Measurements from ENCODE around the gene SSR3.
A peak's percentile ranks its signal among the peaks of the same experiment; 100 is the strongest.

The SSR3 gene

DNA sequence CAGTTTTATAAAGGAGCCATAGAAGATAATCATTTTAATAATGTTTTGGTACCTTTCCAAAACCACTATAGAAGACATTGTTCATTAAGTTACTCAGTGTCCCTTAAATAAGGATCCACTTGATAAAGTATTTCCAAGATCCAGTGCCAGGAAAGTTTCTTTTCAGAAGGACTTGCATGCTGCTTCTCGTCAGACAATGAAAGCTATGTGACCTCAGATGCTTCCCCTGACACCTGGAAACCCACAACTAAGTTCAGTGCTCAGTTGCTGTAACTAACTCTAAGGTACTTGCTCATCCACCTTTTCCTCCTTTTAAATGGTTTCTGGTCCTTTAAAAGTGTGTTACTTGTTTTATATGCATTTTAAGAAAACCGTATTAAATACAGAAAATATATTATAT, 7.3 kb downstream of the SSR3 start:
- peaks cover 26% of the 10 kb centered on the region for H3K4me1 Mint-ChIP-seq
- no peaks in the 10 kb centered on the region for H3K9me3 Mint-ChIP-seq
- H3K27me3 Mint-ChIP-seq (ENCODE audit: low read depth, poor library complexity) = no peaks in the 10 kb centered on the region
- H3K36me3 Mint-ChIP-seq (ENCODE audit: low read depth) = peaks cover 74% of the 10 kb centered on the region
- no peak overlapping the region for H3K4me3 Mint-ChIP-seq
- no peak for DNase-seq
- peak overlapping the region; percentile 41 for H3K27ac Mint-ChIP-seq
- TF ChIP-seq, protein P1, sequence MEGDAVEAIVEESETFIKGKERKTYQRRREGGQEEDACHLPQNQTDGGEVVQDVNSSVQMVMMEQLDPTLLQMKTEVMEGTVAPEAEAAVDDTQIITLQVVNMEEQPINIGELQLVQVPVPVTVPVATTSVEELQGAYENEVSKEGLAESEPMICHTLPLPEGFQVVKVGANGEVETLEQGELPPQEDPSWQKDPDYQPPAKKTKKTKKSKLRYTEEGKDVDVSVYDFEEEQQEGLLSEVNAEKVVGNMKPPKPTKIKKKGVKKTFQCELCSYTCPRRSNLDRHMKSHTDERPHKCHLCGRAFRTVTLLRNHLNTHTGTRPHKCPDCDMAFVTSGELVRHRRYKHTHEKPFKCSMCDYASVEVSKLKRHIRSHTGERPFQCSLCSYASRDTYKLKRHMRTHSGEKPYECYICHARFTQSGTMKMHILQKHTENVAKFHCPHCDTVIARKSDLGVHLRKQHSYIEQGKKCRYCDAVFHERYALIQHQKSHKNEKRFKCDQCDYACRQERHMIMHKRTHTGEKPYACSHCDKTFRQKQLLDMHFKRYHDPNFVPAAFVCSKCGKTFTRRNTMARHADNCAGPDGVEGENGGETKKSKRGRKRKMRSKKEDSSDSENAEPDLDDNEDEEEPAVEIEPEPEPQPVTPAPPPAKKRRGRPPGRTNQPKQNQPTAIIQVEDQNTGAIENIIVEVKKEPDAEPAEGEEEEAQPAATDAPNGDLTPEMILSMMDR (IDR thresholded peaks at IDR 0.05) = no peak

DNA sequence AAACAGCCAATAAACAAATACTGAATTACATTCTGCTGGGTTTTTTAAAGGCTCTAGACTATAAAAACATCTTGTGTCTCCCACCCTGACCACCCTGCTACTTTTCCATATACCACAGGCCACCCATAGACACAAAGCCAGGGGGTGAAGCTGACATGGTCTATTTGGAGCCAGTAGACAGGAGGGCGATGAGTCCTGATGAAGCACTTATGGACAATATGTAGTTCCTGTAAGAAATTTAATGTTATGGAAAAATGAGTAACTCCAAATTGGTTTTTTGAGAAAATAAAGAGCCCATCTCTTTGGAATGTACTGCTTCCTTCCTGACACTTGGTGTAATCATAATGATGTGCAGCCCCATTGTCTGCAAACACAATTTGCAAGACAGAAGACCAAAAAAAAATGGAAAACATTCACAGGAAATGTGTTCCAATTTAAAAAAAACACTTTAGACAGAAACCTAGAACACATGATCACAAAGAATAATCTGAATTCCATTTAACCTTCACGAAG, 11.8 kb downstream of the SSR3 start:
- H3K4me3 Mint-ChIP-seq = no peak overlapping the region

DNA sequence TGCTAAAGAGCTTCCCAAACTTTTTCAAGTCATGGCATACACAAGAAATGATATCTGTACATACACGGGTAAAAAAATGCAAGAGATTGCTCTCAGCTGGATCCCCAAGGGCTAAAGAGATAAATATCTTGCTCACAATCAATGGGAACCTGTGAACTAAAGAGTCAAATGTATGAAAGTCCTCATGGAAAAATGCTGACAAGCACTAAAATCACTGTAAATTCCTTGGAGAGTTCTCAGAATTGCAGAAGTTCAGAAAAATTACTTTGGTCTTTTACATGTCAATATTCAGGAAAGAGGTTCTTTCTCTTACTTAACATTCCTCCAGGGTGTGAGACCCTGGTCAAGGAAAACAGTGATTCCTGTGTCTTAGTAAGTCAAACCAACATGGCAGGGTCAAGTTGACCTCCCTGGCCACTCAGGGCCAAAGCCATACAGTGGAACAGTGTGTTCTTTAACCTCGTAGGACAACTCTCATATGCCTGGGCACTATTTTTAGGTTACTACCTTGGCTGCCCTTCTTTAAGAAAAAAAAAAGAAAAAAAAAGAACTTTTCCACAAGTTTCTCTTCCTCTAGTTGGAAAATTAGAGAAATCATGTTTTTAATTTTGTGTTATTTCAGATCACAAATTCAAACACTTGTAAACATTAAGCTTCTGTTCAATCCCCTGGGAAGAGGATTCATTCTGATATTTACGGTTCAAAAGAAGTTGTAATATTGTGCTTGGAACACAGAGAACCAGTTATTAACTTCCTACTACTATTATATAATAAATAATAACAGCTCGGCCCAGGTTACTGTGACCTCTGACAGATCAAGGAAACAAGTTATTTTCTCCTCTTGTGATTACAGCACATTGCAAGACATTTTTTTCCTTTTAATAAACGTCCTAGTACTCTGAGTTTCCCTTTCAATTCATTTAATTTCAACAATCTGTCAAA, 12.5 kb downstream of the SSR3 start:
- TF ChIP-seq, protein P1 (IDR thresholded peaks at IDR 0.05) = no peak
- peaks cover 33% of the 10 kb centered on the region for H3K36me3 Mint-ChIP-seq (ENCODE audit: low read depth)
- no peaks in the 10 kb centered on the region for H3K9me3 Mint-ChIP-seq
- no peaks in the 10 kb centered on the region for H3K27me3 Mint-ChIP-seq (ENCODE audit: low read depth, poor library complexity)
- no peaks in the 10 kb centered on the region for H3K4me1 Mint-ChIP-seq
- no peak overlapping the region for H3K27ac Mint-ChIP-seq
- no peak for DNase-seq
- H3K4me3 Mint-ChIP-seq = no peak overlapping the region

More for the DNA sequence above, 11.8 kb downstream of the SSR3 start:
- H3K36me3 Mint-ChIP-seq (ENCODE audit: low read depth) = peaks cover 40% of the 10 kb centered on the region
- H3K9me3 Mint-ChIP-seq = no peaks in the 10 kb centered on the region
- TF ChIP-seq, protein P1 (IDR thresholded peaks at IDR 0.05) = no peak
- H3K27me3 Mint-ChIP-seq (ENCODE audit: low read depth, poor library complexity) = no peaks in the 10 kb centered on the region
- no peaks in the 10 kb centered on the region for H3K4me1 Mint-ChIP-seq
- H3K27ac Mint-ChIP-seq = no peak overlapping the region
- DNase-seq = no peak

DNA sequence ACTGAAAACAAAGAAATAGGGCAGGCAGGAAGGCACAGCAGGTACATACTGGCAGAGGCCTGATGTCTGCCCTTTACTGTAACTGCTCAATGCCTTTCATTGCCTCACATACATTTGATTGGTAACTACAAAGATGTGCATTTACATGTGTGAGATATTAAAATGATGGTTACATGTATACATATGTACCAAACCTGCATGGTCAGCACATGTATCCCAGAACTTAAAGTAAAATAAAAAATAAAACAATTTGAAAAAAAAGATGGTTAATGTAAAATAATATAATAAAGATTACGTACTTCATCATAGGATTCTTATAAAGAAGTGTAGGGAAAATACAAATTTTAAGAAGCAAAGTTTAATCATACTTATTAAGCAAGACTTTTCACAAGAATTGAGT, 15.1 kb downstream of the SSR3 start:
- Mint-ChIP-seq H3K4me3 (no peak overlapping the region), H3K36me3 (ENCODE audit: low read depth) (peaks cover 11% of the 10 kb centered on the region), H3K27me3 (ENCODE audit: low read depth, poor library complexity) (no peaks in the 10 kb centered on the region), H3K9me3 (no peaks in the 10 kb centered on the region), H3K27ac (no peak overlapping the region), H3K4me1 (peaks cover 9% of the 10 kb centered on the region)
- TF ChIP-seq, protein P1 (IDR thresholded peaks at IDR 0.05) = no peak
- DNase-seq = no peak

DNA sequence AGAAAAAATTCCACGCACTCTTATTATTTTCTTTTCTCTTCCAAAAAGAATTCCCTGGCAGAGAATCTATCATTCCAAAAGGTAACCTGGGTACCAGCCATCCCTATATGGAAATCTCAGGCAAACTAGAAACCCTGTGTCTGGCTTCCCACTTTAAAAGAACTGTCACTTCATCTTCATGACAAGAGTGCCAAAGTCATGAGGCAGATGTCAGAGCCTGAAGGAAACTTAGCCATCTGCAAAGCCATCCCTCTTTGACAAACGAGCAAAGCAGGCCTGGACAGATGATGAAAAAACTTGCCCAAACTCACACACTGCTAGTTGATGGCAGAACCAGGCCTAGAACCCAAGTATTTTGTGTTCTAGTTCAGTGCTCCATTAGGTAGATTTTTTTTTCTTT, 15.9 kb downstream of the SSR3 start:
- no peak overlapping the region for H3K4me3 Mint-ChIP-seq
- no peaks in the 10 kb centered on the region for H3K27me3 Mint-ChIP-seq (ENCODE audit: low read depth, poor library complexity)
- peaks cover 8% of the 10 kb centered on the region for H3K36me3 Mint-ChIP-seq (ENCODE audit: low read depth)
- no peak overlapping the region for H3K27ac Mint-ChIP-seq
- TF ChIP-seq, protein P1 (IDR thresholded peaks at IDR 0.05) = no peak
- no peak for DNase-seq
- H3K9me3 Mint-ChIP-seq = no peaks in the 10 kb centered on the region
- H3K4me1 Mint-ChIP-seq = peaks cover 9% of the 10 kb centered on the region

All from nephron progenitor cell (in vitro differentiated cells).